Measurements from ENCODE around the gene GOLGA2. TPM values are rescaled to one million over a fixed set of nuclear protein-coding genes. Genes with fewer than 3 reads are reported as not detected.

GOLGA2 gene
- total and polyA plus RNA-seq, 2 of the 4 experiments (the other 2 are of a cell fraction): 118 to 146 TPM

DNA sequence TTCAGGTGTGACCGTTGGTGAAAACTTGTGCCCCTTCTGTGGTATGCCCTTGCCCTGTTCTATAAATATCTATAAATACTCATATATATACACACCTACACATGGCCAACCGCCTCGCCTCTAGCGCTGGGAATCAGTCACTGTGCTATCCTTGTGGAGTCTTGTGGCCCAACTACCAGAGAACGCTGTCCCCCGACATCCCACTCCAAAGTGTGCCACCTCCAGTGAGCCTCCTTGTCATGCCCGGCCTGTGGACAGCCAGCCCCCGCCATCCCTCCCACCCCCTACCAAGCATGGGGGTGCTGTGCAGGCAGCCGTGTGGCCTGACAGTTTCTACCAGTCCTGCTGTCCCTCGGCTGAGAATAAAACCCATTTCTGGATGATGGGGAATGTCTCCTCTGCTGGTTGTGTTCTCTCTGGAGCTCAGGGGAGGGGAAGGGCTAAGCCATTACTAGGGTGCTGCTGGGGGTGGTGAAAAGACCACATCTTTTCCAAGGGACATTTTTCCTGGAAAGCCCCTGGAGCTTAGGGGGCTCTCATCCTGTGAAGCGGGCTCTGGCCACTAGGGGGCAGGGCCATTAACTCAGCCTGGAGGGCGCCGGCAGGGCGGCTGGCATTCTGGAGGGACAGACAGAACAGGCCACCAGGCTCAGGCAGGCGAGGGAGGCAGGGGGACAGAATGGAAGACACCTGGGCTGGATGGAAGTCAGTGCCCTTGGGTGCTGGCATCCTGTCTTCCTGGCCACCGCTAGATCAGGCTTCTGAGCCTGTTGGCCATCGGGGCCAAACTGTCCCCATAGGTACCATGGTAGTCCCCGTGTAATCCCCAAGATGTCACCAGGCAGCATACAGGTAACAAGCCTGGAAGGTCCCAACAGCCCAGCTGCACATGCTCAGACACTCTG lies 20.7 kb downstream of the GOLGA2 start:
- in situ Hi-C loops (cut with MboI; ENCODE audit: low sequenced_read_pairs): no loop called here
- CTCF ChIA-PET: interaction anchor here (0.6 to 1.0 kb wide), 3 partner anchors 10 to 80 kb away, joined by 3 read pairs; no protein-coding TSS in a partner anchor

More for the DNA sequence above, 20.7 kb downstream of the GOLGA2 start:
- no peak for TF ChIP-seq FOS (IDR thresholded peaks at IDR 0.05; ENCODE audit: low read depth, low read length)
- TF ChIP-seq CTCF (conservative IDR thresholded peaks at IDR 0.05; ENCODE audit: low read depth, low read length): peak; percentile 78
- TF ChIP-seq MAZ (IDR thresholded peaks at IDR 0.05; ENCODE audit: borderline replicate concordance, low read depth, low read length): peak; percentile 42; the same call in 1 of the 2 replicates
- TF ChIP-seq SMC3 (IDR thresholded peaks at IDR 0.05; ENCODE audit: low read depth, low read length): peak; percentile 53
- TF ChIP-seq RAD21 (IDR thresholded peaks at IDR 0.05; ENCODE audit: low read length): peak; percentile 52
- TF ChIP-seq ELK1 (IDR thresholded peaks at IDR 0.05; ENCODE audit: borderline replicate concordance, low read depth, low read length): no peak
- H3K23ac ChIP-seq (ENCODE audit: low read depth, low read length): no peak overlapping the region
- H2BK5ac ChIP-seq (ENCODE audit: low read depth, low read length, poor library complexity, severe bottlenecking): no peak overlapping the region
- H3K18ac ChIP-seq (ENCODE audit: low read depth, low read length): no peak overlapping the region
- H3K9me1 ChIP-seq (ENCODE audit: insufficient read depth, low read length): no peaks in the 10 kb centered on the region
- H3K36me3 ChIP-seq (ENCODE audit: control insufficient read depth, insufficient read depth, low read length): peaks cover 45% of the 10 kb centered on the region
- no peak overlapping the region for H3K14ac ChIP-seq (replicated peaks; ENCODE audit: low read depth, low read length)
- intact Hi-C loops (cut with micrococcal nuclease): no loop called here
- H4K20me1 ChIP-seq (ENCODE audit: insufficient read depth, low read length): peaks cover 18% of the 10 kb centered on the region
- no peak overlapping the region for H3K27ac ChIP-seq (ENCODE audit: insufficient read depth, low read length)
- POLR2A ChIA-PET (ENCODE audit: unreplicated experiment): no interaction called here
- no peaks in the 10 kb centered on the region for H3K9me3 ChIP-seq (ENCODE audit: control insufficient read depth, insufficient read depth, low read length)
- BruUV-seq (replicated peaks): no TSS peak
- DNase-seq (peak; percentile 32), ATAC-seq (ENCODE audit: low read depth) (peak; percentile 79)
- no peak overlapping the region for H4K8ac ChIP-seq (ENCODE audit: low read depth in 2 of 2, low read length in 2 of 2)
- peak overlapping the region; percentile 8 for H2AFZ ChIP-seq (replicated peaks; ENCODE audit: low read length, poor library complexity)
- no peak overlapping the region for H2BK120ac ChIP-seq (ENCODE audit: low read depth, low read length)
- H2AK9ac ChIP-seq (replicated peaks; ENCODE audit: low read depth, low read length, poor library complexity): peak overlapping the region; percentile 50
- H2BK15ac ChIP-seq (ENCODE audit: low read depth, low read length): no peak overlapping the region
- no peak overlapping the region for H4K91ac ChIP-seq (ENCODE audit: insufficient read depth, low read depth, low read length)
- H3K56ac ChIP-seq (ENCODE audit: extremely low read depth, insufficient read depth, low read length): no peak overlapping the region
- H3K9ac ChIP-seq (ENCODE audit: low read depth, low read length): no peak overlapping the region
- H4K5ac ChIP-seq (ENCODE audit: low read depth, low read length): no peak overlapping the region
- H2AK5ac ChIP-seq (ENCODE audit: low read depth, low read length): no peak overlapping the region
- H3K4me3 ChIP-seq (ENCODE audit: insufficient read depth, low read depth, low read length): no peak overlapping the region
- H3K27me3 ChIP-seq (ENCODE audit: control insufficient read depth, insufficient read depth, low read length): no peaks in the 10 kb centered on the region
- H3K79me1 ChIP-seq (ENCODE audit: low read depth in 1 of 2, low read length in 2 of 2): 0 out of 4 replicates have a peak, but pooled peaks cover 0 to 1% of the 10 kb centered on the region in 2 experiments
- H3K4me1 ChIP-seq (ENCODE audit: control insufficient read depth, insufficient read depth, low read length): no peaks in the 10 kb centered on the region
- no peak overlapping the region for H3K4ac ChIP-seq (ENCODE audit: low read depth, low read length)
- WGBS, 2 experiments (ENCODE audit: extremely low coverage in 2 of 2, insufficient read length in 1 of 2): 56% methylated on average over 7 of the region's 18 CpGs; no CpG with 5 or more reads in 1 of the 2 experiments
- no peak overlapping the region for H2BK20ac ChIP-seq (ENCODE audit: low read depth, low read length)
- H3K4me2 ChIP-seq (ENCODE audit: low read depth, low read length): no peak overlapping the region
- dilution Hi-C loops (cut with HindIII; ENCODE audit: low sequenced_read_pairs, unreplicated experiment): no loop called here
